HG03439 (cell line): ENCODE results near the gene FBRSL1.
"Not testable (repeated sequence)": the region's sequence is repeated elsewhere in the genome, so short reads cannot be mapped to it uniquely, and the experiment has no call there.

Experiments
- ATAC-seq: cut with Tn5 transposase; IDR thresholded peaks from one replicate; pipeline ENCODE4 v1.9.1; 2021; ENCODE audit warnings: mild to moderate bottlenecking, moderate library complexity; ENCODE audit not compliant: unreplicated experiment

FBRSL1 gene

DNA sequence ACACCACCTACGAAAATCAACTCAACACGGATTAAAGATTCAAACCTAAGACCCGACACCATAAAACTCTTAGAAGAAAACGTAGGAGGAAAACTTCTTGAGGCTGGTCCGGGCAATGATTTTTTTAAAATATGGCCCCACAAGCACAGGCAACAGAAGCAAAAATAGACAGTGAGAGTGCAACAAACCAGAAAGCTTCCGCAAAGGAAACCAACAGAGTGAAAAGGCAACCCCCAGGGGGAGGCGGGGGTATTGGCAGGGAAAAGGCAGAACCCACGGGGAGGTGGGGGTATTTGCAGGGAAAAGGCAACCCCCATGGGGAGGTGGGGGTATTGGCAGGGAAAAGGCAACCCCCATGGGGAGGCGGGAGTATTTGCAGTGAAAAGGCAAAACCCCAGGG, 20.5 kb upstream of the FBRSL1 start:
- ATAC-seq = no peak

DNA sequence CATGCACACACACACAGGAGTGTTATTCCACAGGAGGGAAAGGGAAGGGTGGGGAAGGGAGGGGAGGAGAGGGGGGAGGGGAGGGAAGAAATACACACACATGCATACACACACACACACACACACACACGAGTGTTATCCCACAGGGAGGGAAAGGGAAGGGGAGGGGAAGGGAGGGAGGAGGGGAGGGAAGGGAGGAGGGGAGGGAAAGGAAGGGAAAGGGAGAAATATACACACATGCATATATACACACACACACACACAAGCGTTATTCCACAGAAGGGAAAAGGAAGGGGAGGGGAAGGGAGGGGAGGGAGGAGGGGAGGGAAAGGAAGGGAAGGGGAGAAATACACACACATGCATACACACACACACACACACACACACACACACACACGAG, 19.6 kb upstream of the FBRSL1 start:
- no peak for ATAC-seq

DNA sequence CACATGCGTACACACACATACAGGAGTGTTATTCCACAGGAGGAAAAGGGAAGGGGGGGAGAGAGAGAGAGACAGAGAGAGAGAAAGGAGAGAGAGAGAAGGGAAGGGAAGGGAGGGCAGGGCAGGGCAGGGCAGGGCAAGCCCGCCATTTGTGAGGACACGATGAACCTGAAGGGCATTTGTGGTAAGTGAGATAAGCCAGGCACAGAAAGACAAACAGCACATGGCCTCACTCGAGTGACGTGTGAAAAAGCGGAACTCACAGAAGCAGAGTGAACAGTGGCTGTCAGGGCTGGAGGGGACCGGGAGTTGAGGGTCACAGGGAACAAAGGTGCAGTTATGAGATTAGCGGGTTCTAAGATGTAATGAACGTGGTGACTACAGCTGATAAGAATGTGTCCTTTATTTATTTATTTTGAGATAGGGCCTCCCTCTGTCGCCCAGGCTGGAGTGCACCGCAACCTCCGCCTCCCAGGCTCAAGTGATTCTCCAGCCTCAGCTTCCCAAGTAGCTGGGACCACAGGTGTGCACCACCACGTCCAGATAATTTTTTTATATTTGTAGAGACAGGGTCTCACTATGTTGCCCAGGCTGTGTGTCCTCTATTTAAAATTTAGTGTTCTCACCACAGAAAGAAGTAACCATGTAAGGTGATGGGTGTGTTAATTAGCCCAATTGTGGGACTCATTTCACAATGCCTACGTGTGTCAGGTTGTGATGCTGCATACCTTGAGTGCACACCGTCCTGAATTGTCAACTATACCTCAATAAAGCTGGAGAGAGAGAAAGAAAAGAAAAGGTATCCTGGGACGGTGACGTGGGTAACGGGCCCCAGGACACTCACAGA, 18.7 kb upstream of the FBRSL1 start:
- ATAC-seq = no peak

DNA sequence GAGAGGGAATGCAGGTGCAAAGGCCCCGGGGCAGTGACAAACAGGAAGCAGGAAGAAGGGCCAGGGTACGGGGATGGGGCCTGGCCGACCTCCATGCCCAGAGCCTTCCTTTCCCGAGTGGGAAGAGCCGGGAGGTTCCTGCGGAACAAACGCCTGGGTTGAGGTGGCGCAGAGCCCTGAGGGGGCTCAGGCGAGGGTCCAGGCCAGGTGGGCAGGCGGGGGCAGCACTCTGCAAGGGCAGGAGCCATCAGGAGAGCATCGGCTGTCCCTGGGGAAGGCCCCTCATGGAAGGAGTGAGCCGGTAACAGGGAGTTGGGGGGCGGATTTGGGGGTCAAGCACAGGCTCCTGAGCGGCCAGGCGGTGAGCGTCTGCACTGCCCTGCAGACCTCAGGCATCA, 18.1 kb upstream of the FBRSL1 start:
- no peak for ATAC-seq

DNA sequence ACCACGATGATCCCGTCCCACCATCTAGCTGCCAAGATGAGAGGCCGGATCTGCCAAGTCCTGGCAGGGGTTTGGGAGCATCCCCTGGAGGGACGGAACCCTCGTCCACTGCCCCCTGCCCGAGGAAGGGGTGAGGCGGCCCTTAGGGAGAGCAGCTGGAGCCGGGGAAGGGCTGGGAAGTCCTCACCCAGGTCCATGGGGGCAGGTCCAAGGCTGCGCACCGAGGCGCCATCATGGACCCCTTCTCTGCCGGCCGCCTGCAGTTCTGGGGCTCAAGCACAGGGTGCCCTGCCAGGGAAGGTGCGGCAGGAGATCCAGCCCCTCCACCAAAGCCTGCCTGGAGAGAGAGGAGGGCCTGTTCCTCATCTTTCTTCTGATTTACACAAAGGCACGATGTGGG, 17.6 kb upstream of the FBRSL1 start:
- no peak for ATAC-seq

DNA sequence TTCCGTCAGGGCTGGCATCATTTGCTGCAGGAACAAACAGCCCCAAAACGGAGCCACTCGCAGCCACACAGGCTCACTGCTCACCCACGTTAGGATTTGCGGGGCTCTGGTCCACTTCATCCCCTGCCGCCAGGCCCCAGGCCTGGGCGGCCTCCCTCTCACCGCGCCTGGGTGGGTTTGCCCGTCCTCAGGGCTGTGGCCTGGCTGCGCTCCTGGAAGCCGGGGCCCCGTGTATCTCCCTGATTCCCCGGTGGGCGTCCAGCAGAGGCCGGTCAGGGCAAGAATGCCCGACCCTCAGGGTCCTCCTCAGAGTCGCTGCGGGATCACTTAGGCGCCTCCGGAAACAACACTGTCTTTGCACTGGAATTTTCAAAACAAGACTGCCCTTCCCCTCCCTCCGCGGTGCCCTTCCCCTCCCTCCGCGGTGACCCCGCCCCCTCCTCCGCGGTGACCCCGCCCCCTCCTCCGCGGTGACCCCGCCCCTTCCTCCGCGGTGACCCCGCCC, 15.7 kb upstream of the FBRSL1 start:
- no peak for ATAC-seq

DNA sequence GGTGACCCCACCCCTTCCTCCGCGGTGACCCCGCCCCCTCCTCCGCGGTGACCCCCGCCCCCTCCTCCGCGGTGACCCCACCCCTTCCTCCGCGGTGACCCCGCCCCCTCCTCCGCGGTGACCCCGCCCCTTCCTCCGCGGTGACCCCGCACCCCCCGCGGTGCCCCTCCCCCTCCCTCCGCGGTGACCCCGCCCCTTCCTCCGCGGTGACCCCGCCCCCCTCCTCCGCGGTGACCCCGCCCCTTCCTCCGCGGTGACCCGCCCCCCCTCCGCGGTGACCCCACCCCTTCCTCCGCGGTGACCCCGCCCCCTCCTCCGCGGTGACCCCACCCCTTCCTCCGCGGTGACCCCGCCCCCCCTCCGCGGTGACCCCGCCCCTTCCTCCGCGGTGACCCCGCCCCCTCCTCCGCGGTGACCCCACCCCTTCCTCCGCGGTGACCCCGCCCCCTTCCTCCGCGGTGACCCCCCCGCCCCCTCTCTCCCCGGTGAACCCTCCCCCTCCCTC, 15.1 kb upstream of the FBRSL1 start:
- ATAC-seq = not testable (repeated sequence)

DNA sequence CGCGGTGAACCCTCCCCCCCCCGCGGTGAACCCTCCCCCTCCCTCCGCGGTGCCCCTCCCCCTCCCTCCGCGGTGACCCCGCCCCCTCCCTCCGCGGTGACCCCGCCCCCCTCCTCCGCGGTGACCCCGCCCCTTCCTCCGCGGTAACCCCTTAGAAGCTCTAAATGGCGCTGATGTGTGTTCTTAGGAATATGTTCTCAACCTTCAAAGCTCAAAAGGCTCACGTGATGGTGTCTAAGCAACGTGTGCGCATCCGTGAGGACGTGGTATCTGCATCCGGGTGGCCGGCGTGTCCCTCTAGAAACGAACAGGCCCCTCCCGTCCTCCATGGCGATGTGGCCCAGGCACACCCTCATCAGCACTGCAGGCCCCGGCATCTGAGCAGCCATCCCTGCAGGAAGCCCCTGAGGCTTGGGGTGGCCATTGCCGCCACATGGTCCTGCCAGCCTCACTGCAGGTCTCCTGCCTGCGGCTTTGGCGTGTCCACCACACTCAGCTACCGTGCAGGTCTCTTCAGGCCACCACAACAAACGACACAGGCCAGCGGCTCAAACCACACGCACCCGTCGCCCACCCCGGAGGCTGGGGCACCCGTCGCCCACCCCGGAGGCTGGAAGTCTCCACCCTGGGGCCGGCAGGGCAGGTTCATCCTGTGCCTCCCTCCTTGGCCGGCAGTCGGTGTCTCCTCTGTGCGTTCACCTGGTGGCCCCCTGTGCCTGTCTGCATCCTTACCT, 14.5 kb upstream of the FBRSL1 start:
- ATAC-seq = no peak

DNA sequence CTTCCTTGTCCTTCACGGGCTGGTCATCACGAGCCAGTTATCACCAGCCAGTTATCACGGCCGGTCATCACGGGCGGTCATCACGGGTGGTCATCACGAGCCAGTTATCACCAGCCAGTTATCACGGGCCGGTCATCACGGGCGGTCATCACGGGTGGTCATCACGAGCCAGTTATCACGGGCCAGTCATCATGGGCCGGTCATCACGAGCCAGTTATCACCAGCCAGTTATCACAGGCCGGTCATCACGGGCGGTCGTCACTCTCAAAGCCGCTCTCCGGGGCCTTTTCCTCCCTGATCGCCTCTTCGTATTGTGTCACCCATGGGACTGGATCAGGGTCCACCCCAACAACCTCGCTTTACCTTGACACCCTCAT, 13.9 kb upstream of the FBRSL1 start:
- no peak for ATAC-seq

DNA sequence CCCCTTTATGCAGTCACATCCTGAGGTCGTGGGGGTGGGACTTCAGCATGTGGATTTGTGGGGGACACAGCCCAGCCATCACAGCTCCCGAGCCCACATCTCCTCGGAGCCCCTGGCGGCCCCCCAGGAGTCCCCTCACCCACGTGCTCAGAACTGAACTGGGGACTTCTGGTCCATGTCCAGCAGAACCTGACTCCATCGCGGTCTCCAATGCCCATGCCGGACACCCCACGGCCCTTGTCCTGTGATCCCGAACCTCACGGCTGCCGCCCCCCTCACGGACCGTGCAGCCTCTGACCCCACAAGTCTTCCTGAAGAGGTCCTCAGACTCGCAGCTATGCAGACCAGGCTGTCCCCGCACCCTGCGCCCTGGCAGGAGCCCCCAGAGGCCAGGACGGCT, 13.5 kb upstream of the FBRSL1 start:
- ATAC-seq = no peak

DNA sequence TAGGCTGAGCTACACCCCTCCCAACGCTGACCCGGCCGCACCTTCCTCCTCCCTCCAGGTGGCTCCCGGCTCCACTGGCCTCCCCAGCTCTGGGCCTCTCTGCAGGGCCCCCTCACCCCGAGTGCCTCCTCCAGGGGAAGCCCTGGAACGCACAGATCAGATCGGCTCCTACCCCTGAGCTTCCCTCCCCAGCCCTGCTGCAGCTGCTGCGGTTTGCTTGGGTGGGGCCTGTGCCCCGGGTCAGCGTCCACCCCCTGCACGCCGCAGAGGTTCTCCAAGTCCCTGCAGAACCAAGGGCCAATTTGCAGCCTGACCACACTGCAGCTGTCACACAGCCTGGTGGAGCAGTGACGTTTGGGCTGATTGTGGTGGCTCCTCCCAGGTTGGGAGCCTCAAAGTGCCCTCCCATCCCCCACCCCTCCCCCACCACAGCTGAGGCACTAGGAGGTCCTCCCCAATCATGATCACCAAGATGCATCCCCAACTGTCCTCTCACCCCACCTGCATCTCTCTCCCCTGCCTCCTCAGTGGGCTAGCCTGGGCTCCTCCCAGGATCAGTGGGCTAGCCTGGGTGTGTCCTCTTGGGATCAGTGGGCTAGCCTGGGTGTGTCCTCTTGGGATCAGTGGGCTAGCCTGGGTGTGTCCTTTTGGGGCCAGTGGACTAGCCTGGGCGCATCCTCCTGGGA, 12.8 kb upstream of the FBRSL1 start:
- ATAC-seq = no peak

DNA sequence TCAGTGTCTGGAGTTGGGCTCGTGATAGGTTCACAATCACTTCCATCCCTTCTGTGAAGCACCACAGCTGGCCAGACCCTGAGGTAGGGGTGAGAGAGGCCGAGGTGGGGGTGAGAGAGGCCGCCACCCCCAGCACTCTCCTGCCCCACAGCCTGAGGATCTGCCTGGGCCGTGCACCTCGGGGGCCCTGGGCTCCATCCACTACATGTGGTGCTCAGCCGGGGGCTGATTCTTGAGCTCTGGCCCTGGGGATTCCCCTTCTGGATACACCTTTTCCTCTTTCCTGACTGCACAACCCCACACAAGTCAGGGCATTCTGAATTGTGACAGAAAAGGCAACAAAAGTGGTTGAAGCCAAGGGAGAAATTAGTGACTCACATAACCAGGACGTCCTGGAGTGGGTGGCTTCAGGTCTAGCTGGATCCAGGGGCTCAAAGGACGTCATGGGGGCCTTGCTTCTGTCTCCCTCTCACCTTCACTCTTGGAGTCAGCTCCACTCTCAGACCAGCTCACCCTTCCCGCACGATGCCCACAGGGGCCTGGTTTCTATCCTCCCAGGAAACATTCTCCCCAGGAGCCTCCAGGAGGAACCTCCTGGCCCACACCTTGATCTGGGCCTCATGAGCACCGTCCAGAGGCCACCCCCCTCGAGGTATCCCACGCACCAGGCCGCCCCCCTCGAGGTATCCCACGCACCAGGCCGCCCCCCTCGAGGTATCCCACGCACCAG, 12.1 kb upstream of the FBRSL1 start:
- ATAC-seq = no peak

DNA sequence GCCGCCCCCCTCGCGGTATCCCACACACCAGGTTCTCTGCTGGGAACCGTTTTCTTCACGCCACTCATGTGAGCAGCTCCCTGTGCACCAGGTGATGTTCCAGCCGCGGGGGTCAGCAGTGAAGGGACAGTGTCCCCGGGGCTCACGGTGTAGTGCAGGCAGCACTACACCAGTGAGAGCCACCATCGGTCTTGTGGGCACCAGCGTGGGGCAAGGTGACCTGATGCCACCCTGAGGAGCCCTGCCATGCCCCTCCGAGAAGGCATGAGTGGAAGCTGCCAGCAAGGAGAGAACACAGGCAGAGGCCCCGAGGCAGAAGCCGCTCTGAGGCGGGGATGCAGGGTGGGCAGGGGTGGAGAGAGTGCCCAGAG, 11.5 kb upstream of the FBRSL1 start:
- no peak for ATAC-seq

DNA sequence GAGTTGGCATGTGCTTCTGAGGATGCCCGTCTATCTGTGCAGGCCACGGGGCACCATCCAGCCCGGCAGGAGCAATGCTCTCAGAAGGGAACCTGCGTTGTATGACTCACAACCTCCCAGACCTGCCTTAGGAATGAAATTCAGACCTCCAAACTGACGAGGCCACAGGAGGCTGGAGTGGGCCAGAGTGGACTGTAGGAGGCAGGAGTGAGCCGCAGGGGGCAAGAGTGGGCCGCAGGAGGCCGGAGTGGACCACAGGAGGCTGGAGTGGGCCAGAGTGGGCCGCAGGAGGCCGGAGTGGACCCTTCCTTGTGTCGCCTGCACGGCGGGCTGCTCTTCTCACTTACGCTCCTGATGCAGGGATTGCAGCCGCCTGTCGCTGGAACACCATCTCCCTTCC, 11.1 kb upstream of the FBRSL1 start:
- ATAC-seq = no peak

DNA sequence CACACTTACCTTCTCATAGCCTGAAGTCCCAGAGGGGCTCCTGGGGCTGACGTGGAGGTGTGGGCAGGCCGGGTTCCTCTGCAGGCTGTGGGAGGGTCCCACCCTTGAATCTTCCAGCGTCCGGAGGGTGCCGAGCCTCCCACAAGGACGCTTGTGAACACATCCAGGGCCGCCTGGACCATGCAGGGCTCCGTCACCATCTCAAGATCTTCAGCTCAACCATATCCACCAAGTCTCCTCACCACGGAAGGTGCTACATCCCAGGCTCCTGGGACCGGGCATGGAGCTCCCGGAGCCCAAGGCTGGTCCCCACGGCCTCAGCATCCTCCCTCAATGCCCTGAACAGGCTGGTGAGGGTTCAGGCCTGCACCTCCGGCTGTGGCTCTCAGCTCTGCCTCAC, 10.7 kb upstream of the FBRSL1 start:
- ATAC-seq = no peak

DNA sequence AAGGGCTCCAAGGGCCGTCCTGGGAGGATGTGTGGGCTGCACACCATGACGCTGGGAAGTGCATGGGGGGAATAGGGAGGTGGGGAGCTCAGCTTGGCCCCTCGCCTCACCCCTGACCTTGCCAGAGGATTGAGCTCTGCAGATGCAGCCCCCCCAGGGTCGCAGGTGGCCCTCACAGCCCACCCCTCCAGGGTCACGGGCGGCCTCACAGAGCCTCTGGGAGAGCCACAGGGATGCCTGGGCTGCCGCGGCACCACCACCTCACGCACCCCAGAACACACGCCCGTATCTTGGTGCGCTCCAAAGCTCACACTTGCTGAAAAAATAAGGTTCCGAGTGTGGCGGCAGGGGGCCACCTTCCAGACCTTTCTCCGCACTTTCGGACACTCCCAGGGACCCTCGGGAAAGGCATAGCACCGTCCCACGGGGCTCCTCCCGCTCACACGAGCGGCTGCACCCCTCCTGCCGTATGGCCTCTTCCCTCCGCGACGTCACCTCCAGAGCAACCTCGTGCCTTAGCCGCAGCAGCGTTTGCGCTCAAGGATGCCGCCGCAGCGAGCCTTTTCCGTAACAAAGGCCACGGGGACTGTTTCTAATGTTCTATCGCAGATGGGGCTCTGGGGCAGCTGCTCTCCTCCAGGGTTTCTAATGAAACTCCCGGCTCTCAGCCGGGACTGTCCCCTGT, 9.9 kb upstream of the FBRSL1 start:
- ATAC-seq = no peak

DNA sequence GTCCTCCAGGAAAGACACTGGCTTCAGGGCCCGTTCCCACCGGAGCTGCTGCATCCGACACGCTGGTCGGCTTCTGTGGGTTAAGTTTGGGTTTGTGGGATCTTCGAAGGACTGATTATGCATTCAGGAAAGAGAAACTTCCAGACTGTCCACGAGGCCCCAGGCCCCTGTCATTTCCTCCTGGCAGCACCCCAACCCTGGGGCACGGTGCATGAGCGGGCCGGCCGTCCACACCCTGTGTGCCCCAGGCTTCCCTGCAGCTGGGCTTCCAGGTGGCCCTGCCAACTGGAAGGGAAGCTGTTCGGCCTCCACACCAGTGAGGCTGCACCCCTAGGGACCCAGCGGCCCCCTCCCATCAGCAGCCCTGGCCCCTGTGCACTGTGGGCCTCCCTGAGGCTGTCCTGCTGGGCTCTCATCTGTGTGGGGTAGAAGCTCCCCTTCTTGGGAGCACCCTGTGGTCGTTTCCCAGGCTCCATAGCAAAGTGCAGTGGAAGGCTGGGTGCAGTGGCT, 9.3 kb upstream of the FBRSL1 start:
- no peak for ATAC-seq

DNA sequence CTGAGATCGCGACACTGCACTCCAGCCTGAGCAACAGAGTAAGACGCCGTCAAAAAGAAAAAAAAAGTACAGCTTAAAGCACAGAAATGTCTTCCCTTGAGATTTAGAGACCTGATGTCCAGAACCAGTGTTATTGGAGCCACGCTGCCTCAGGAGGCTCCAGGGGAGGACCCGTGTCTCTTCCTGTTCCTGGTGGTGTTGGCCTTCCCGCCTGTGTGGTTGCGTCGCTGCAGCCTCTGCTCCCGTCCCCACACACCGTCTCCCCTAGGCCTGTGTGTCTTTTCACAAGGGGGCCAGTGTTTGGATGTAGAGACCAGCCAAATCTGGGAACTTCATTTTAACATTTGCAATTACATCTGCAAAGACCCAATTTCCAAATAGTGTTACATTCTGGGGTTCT, 8.6 kb upstream of the FBRSL1 start:
- ATAC-seq = no peak

DNA sequence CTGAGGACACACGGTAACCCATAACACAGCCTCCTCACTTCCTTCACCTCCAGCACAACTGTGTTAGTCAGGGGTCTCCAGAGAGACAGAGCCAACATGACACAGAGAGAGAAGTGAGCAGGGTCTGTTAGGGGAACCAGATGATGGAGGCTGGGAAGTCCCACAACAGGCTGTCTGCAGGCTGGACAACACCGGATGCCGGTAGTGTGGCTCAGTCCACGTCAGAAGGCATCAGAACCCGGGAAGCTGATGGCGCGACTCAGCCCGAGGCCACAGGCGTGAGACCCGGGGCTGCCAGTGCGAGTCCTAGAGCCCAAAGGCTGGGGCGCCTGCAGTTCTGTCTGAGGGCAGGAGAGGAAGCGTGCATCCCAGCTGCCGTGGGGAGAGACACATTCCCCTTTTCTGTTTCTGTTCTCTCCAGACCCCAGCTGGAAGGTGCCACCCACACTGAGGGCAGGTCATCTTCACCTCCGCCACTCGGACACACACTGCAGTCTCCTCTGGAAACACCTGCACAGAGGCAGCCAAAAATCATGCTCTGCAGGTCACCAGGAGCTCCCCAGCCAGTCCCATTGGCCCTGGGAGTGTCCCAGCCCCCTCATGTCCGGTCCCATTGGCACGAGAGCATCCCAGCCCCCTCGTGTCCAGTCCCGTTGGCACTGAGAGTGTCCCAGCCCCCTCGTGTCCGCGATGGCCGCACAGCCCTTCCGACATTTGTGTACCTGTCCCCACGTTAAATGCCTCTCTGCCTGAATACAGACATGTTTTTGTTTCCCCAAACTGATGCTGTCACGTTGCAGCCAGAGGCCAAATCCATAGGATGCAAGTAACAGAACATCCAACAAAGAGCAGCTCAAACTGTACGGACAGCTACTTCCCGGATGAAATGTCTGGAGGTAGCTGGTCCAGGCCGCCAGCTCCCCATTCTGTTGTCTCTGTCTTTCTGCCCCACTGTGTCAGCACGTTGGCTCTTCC, 7.9 kb upstream of the FBRSL1 start:
- ATAC-seq = no peak
